ENCODE measurements around the gene NNAT.
"Not testable (repeated sequence)": the region's sequence is repeated elsewhere in the genome, so short reads cannot be mapped to it uniquely, and the experiment has no call there.

The NNAT gene, protein sequence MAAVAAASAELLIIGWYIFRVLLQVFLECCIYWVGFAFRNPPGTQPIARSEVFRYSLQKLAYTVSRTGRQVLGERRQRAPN

DNA sequence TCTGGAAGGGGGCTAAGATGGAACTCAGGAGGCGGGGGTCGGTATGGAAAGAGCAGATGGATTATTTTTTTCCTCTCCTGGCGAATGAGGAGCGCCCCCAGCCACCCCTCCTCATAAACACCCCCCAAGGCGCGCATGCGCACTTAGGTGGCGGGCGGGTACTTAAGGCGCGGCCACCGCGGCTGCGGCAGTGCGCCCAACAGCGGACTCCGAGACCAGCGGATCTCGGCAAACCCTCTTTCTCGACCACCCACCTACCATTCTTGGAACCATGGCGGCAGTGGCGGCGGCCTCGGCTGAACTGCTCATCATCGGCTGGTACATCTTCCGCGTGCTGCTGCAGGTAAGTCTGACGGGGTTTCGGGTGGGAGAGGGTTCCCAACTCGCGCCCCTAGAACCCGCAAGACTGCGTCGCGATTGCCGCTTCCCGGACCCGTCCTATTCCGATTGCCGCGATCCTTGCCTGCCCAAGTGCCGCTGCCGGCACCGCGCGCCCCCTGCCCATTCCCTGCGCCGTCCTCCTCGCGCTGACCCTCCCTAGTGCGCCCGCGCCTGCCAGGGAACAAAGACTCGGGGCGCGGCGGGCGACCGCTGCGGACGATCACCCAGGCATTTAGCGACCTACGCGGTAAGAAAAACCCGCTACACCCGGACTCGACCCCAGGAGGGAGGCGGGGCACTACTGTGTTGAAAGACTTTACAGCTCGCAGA is at the start of gene NNAT:
Gene NNAT, plus strand, starts transcription at position 190 of the 711 bp plus-strand sequence. Its CDS starts 82 bp downstream, at position 272.
- DNase-seq (ENCODE audit: low spot score), result no peak

DNA sequence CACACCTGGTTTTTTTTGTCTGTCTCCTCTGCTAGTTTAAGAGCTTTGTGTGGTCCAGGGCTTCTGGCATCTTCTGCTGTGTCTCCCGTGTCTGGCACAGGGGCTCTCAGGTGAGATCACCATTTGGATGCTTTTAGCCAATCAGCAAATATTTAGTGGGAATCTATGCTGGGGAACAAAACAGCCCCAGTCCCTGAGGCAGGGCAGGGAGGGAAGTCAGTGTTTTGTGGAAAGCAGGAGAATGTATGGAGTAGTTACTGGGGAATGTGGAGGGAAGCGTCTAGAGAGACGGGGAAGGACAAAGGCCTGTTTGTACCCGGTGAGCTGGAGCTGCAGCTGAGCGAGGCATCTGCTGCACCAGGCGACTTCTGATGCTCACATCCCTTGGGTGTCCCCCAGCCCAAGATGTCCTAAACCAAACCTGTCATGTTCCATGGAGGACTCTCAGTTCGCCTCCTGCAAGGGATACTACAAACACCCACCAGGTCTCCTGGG is 49.3 kb upstream of the NNAT start:
- DNase-seq (ENCODE audit: low spot score), result no peak

DNA sequence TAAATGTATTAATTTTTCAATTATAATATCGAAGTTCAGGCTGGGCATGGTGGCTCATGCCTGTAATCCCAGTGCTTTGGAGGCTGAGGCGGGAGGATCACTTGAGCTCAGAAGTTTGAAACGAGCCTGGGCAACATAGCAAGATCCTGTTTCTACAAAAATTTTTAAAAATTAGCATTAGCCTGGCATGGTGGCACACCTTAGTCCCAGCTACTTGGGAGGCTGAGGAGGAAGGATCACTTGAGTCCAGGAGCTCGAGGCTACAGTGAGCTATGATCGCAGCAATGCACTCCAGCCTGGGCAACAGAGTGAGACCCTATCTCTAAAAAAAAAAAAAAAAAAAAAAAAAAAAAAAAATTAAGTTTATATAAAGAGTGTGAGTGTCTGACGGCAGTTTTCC is 48.6 kb upstream of the NNAT start:
- not testable (repeated sequence) for DNase-seq (ENCODE audit: low spot score)

DNA sequence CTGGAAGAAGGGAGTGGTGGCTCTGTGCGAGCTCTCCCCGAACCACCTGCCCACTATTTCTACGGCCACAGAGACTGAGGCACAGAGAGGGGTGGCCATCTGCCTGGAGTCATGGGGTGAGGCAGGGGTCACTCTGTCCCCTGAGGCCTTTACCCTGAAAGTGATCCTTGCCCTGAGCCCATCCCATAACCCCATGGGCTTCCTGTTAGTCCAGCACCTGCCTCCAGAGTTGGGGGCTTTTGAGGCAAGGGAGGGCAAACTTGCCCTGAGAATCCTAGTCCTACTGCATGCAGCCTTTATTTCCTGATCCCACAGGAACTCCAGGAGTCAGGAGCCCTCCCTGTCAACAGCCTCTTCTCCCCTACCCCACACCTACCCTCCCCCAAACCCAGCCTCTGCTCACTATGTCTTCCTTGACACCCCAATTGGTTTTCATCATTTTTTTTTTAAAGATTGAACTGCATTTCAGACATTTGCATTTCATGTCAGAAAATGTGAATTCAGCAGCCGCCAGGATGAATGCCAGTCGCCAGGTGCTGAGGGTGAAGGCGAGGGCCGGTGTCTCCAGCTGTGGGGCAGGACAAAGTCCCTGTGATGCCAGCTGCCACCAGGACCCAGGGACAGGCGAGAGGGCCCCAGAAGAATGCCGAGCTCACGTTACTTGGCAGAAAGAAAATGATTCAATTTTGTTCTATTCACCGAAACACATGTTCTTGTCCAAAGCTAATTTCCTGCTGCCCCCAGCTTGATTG is 47.6 kb upstream of the NNAT start:
- no peak for DNase-seq (ENCODE audit: low spot score)

DNA sequence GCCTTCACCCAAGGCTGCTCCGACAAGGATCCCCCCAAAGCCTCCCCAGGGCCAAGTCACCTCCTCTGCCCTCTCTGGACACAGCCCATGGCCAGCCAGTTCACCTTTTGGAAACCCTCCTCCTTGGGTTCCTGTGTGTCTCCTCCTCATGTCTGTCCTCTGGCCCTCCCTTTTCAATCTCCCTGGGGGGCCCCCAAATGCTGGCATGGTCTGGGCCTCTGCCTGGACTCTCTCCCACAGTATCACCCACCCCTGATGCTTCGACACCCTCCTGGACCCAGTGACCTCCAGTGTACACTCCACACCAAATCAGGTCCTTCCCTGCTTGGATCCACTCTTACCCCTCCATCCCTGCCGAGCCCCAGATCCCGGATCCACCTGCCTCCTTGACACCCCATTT is 46.7 kb upstream of the NNAT start:
- DNase-seq (ENCODE audit: low spot score), result no peak

DNA sequence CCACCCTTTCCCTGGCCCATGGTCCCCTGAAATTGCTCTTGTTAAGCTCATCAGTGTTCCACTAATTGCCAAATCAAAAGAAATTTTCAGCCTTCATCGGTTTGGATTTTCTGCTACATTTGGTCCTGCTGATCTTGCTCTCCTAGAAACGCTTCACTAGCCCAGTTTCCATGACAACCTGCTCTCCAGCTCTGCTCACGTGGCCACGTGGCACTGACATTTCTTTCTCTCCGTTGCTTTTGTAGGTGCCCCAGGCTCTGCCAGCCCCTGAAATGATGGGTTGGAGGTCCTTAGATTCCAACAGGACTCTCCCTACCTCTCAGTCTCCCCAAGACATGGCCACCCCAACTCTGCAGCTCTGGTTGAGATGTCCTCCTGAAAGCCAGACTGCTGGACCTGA is 45.8 kb upstream of the NNAT start:
- no peak for DNase-seq (ENCODE audit: low spot score)

DNA sequence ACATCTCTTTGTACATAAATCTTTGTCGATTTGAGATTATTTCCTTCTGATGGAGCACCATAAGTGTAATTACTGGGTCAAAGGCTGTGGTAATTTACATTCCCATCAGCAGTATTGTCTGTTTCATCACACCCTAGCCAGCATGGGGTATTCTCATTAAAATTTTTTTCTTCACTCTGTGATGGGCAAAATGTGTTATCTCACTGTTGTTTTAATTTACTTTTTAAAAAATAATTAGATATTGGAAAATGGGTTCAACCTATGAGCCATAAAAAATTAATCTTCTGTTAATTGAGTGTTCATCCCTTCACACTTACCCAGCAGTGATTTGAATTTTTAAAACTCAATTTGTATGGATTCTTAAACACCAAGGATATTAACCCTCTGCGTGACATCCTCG is 44.0 kb upstream of the NNAT start:
- DNase-seq (ENCODE audit: low spot score), result no peak

DNA sequence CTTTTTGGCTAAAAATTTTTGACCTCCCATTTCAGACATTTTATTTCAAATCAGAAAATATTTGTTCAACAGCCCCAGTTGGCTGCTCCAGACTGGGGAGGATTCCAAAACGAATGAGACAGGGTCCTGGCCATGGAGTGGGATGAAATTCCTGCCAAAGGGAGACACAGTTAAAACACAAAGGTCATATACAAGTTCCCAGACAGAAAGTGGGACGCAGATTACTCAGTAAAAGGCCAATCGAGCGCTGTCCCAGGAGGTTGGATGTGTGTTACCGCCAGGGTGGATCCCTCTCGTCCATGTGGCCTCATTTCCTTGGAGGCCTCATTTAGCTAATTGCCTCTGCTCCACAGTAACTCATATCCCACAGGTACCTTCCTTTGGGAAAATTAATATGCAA is 41.8 kb upstream of the NNAT start:
- no peak for DNase-seq (ENCODE audit: low spot score)

DNA sequence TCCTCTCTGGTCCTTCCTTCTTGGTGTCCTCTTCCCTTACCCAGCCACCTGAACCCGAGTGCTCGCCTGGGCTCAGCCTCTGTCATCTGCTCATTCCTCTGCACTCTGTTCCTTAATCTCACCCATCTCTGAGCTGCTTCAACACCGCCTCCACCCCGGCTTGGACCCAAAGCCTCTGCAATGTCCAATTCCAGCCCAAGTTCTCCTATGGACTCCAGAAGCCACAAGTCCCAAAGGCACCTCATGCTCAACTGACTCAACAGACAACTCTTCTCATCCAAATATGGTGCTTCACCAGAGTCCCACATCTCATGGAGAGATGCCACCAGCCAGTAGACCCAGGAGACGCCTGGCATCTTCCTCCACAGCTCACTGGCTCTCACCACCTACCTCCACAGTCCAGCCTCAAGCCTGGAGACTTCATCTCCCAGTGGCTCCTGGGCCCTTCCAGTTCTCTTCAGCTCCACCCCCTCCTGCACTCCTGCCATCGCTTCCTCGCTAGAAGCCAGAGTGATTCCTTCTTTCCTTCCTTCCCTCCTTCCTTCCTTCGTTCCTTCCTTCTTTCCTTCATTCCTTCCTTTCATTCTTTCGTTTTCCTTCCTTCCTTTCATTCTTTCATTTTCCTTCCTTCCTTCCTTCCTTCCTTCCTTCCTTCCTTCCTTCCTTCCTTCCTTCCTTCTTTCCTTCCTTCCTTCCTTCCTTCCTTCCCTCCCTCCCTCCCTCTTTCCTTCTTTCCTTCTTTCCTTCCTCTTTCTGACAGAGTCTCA is 40.9 kb upstream of the NNAT start:
- no peak for DNase-seq (ENCODE audit: low spot score)

DNA sequence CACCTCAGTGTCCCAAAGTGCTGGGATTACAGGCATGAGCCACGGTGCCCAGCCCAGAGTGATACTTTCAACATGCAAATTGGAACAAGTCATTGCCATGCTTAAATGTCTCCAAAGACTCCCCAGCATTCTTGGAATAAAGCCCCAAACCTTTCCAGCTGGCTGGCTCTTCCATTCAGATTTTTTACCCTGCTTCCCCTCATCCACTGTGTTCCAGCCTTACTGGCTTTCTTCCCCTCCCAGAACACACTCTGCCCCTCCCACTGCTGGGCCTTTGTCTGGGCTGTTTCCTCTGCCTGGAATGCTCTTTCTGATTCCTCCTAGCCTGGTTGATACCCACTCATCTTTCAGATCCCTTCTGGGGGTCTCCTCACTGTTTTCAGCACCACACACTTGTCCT is 40.1 kb upstream of the NNAT start:
- DNase-seq (ENCODE audit: low spot score), result no peak

DNA sequence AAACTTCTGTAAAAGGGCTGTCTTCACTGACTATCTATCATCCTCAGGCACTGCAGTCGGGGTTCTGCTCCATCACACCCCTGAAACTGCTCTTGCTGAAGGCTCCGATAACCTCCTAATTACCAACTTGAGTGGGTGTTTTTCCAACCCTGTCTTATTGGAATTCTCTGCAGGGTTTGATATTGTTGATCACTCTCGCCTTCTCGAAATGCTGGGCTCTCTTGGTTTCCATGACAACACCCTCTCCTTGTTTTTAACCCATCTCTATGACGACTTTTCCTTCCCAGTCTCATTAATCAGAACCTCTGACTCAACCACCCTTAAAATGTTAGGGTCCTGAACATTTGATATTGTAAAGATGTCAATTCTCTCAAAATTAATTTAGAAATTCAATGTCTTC is 39.4 kb upstream of the NNAT start:
- no peak for DNase-seq (ENCODE audit: low spot score)

DNA sequence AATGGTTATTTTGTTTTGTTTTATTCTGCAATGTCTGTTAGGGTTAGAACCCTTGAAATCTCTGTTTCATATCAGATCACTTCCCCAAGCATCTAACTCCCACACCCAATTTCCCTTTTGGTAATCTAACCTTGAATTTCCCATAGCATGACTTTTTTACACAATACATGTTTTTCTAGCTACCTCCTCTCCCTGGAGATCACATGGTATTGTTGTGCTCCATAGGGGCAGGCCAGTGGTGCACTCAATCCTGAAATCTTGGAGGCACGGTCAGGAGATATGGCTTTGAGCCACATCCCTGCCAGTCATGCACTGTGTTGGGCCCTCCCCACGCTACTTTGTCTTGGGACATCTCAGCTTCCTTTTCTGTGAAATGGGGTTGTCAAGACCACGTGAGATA is 36.7 kb upstream of the NNAT start:
- no peak for DNase-seq (ENCODE audit: low spot score)

DNA sequence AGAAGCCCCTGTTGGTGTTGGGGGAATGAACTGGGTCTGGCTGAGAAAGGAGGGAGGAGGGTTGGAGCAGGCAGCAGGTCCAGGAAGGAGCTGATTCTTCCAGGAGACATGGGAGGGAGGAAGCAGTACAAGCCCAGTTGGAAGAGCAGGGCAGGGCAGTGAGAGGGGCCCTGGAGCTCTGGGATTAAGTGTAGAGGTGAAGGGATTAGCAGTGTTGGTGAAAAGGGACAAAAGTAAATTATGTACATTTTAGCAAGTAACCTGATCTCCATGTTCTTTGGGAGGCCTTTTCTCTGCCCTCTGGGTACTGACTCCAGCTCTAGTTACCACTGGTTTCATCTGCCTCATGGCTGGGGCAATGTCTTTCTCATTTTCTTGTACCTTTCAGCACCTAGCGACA is 34.8 kb upstream of the NNAT start:
- DNase-seq (ENCODE audit: low spot score), result not testable (repeated sequence)

DNA sequence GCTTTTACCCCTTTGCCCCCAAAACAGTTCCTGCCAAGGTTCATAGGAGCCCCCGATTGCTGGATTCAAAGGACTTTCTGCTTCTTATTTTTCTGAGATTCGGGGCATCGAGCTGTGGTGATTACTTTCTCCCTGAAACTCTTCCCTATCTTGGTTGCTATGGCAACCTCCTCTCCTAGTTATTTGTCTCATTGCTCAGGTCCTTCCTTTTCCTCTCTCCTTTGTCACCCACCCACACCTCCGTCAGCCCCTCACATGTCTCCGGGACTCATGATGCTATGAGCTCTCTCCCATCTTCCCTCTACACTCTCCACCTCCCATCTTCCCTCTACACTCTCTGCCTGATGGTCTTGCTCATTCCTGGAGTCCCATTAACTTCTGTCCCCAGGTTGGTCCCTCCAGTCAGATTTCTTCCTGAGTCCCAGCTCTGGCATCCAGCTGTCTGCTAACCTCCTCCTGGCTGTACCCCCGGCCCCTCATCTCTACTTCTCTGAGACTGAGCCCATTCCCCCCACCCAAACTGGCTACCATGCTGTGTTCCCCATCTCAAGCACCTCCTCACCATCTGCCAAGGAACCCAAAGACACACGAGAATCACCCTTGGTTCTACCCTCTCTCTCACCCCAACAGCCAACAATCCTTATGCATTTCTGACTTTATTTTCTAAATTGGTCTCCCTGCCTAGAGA is 30.2 kb upstream of the NNAT start:
- no peak for DNase-seq (ENCODE audit: low spot score)

DNA sequence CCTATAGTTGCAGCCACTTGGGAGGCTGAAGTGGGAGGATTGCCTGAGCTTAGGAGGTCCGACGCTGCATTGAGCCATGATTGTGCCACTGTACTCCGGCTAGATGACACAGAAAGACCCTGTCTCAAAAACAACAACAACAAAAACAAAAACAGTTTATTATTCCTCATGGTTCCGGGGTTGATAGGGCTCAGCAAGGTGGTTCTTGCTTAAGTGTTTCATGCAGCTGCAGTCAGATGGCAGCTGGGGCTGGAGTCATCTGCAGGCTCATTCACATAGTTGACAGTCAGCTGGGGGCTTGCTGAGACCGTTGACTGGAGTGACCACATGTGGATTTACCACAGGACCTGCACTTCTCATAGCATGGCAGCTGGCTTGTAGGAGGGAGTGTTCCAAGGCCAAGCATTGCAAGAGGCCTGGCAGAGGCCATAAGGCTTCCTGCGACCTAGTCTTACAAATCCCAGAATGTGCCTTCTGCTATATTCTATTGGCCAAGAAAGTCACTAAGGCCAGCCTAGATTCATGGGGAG is 28.9 kb upstream of the NNAT start:
- no peak for DNase-seq (ENCODE audit: low spot score)

DNA sequence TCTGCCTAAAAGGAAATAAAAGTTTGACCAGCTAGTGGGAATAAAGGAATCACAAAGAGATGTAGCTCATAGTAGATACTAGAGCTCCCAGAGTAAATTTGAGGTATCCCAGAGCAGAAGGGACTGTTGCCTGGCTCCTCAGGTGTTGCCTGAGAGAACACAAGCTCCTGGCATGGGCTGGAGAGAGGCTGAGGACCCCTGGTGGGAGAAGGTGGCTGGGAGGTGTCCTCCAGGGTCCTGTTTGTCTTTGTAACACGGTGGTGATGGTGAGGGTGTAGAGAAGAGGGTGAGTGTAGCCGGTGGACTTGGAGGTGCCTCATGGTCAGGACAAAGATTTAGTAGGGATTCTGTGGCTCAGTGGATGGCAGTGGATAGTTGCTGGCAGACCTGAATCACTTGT is 28.1 kb upstream of the NNAT start:
- DNase-seq (ENCODE audit: low spot score), result no peak

DNA sequence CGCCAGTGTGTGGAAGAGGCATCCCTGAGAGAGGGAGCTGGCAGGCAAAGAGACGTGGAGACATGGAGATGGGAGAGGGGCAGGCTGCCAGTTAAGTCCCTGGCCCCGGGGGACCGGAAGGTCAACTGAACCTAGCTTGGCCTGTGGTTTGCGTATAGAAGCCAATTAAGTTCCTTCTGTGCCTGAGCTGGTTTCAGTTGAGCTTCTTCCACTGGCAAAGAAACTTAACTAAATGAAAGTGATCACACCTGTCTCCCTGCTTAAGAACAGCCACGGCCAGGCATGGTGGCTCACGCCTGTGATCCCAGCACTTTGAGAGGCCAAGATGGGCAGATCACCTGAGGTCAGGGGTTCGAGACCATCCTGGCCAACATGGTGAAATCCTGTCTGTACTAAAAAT is 26.7 kb upstream of the NNAT start:
- no peak for DNase-seq (ENCODE audit: low spot score)

DNA sequence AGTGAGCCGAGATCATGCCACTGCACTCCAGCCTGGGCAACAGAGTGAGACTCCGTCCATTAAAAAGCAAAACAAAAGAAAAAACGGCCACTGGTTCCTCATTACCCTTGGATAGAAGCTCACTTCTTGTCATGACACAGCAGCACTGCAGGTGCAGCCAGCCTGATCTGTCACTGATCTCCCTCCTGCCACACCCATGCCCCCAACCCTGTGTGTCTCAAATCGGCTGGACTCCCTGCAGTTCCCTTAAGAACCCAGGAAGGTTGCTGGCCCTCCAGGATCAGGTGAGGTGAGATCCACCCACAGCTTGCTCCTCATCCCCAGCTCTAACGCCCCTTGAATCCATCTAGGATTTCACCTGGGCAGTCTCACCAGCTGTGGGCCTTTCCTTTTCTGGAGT is 26.3 kb upstream of the NNAT start:
- no peak for DNase-seq (ENCODE audit: low spot score)

DNA sequence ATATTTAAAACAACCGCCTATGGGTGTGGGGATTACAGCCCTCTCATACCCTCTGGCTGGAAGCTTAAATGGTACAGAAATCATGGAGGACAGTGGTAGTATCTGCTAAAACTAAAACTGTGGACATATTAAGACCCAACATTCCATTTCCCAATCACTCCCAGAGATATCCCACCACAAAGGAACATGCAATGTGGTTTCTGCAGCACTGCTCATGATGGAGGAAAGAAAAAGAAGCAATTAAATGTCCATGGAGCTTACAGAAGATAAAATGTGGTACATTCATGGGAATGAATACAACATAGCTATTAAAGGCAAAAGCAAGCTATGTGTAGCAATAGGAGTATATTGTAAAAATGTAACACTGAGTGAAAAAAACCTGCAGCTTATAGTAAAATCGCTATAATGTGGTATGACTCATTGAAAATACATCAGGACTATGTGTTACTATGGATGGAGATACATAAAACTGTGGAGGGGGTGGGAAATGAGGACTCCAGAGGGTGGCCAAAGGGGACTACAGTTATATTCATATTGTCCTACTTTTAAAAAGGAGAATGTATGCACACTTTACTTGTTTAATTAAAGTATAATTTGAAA is 22.9 kb upstream of the NNAT start:
- DNase-seq (ENCODE audit: low spot score), result no peak

DNA sequence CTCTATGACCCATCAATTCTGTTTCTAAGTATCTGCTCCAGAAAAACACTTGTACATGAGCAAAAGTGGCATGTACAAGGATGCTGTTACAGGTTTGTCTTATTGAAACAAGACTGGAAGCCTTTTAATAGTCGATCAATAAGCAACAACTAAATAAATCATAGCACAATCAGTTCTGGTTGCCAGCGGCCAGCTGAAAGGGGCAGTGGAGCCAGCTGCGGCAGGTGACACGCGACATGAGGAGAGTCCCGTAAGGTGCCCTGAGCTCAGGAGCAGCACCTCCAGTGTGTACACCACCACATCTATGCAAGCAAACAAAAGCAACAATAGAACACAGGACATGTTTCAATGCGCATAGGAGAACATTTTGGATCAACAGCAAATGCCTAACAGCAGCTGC is 20.7 kb upstream of the NNAT start:
- DNase-seq (ENCODE audit: low spot score), result no peak

DNA sequence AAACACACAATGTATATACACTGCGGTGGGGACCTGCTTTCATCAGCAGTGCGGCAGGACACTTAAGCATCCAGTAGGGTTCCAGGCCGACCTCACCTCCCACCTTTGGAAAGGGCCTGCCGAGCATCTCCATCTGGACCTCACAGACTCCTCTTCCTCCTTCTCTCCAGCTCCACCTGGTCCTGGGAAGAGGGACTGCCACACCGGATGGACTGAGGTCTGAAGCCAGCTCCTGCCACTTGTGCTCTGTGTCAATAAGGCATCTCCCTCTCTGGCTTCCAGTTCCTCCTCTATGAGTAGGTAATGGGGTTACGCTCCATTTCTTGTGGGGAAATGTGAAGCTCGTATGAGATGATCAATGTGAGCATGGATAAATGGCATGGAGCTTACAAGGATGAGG is 19.1 kb upstream of the NNAT start:
- DNase-seq (ENCODE audit: low spot score), result no peak

All from SW480 (cell line).